ENCODE data around the gene SGCD. TPM values are rescaled to one million over a fixed set of nuclear protein-coding genes. Genes with fewer than 3 reads are reported as not detected.
"Not testable (repeated sequence)": the region's sequence is repeated elsewhere in the genome, so short reads cannot be mapped to it uniquely, and the experiment has no call there.

SGCD gene
- total RNA-seq, 1 donor from 2014 or later, result 0.64 TPM

DNA sequence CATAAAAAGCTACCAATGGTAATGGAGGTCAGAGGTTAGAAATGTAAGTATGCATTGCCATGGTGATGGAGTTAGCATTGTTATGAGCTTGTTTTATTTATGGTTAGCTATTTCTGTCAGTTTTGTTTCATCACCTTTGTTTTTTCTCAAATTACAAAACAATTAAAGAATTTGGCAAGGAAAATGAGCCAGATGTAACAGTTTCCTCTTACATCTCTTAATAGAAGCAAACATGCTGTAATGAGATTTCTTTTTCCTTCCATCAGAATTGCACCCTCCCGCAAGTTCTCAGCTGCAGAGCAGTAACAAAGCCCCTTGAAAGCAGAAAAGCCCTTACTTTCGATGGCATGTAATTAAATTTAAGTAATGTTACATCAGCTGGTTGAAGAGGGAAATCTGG is 233.0 kb downstream of the SGCD start:
- DNase-seq (ENCODE audit: low read depth in 2 of 2), result no peak

DNA sequence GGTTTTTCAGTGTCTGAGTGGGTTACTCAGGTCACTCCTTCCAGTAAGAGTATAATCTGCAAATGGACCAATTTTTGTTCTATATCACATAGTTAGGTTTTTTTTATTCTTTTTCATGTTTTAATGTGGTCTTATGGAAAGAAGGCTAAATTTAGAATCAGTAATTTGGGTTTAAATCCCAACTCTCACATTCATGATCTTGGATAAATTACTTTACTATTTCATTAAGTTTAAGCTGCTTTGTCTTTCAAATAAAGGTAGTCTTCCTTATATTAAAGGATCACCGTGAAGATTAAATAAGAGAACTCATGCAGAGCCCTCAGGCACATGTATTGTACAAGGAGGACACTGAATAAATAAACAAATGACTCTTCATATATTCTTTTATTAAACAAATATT is 234.7 kb downstream of the SGCD start:
- no peak for DNase-seq (ENCODE audit: low read depth in 2 of 2)

DNA sequence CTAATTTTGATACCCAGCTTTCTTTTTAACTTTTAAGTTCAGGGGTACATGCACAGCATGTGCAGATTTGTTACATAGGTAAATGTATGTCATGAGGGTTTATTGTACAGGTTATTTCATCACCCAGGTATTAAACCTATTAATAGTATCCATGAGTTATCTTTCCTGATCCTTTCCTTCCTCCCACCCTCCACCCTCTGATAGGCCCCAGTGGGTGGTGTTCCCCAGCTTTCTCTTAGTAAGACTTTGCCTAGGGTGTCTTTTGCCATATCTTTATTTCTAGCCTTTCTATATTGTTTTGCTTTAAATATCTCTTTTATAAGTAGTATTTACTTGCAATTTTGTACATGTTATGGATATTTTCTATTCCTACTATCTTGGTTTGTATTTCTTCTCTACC is 243.7 kb downstream of the SGCD start:
- no peak for DNase-seq (ENCODE audit: low read depth in 2 of 2)

DNA sequence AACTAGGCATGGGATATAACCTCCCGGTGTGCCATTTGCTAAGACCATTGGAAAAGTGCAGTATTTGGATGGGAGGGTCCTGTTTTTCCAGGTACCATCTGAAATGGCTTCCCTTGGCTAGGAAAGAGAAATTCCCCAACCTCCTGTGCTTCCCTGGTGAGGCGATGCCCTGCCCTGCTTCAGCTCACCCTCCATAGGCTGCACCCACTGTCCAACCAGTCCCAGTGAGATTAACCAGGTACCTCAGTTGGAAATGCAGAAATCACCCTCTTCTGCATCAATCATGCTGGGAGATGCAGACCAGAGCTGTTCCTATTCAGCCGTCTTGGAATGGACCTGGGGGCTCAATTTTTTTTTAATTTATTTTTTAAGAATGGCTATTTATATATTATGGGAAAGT is 254.8 kb downstream of the SGCD start:
- DNase-seq (ENCODE audit: low read depth in 2 of 2), result no peak

DNA sequence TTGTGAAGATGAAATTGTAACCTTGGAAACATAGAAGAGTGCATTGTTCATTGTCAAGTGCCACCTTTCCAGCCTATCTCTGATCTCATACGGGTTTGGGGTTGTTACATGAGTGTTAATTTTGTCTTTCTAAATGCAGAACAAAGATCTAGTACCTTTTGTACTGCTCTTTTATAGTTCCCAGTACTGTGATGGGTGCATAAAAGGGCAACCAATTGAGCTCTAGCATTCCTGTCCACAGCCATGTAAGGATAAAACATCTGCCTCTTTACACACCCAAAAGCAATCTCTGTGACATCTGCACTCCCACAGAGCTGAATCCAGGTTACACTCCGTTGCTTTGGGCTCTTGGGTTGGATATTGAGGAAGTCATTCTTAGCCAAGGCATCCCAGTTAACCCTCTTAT is 255.2 kb downstream of the SGCD start:
- no peak for DNase-seq (ENCODE audit: low read depth in 2 of 2)

DNA sequence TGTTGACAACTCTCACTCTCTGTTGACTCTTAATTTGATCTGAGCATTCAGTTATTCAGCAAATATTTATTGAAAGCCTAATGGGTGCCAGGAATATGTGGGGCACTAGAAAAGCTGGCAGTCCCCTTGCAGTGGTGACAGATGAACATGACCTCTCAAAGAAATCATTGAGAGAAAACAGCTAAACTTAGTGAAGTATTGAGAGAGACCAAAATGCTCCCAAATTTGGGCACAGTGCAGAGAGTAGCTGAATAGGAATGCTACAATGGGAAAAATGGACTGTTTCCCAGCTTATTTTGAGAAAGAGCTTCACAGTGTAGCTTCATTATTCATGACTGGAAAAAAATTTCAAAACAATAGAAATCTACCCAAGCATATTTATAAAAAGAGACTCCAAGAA is 257.9 kb downstream of the SGCD start:
- DNase-seq (ENCODE audit: low read depth in 2 of 2), result no peak

DNA sequence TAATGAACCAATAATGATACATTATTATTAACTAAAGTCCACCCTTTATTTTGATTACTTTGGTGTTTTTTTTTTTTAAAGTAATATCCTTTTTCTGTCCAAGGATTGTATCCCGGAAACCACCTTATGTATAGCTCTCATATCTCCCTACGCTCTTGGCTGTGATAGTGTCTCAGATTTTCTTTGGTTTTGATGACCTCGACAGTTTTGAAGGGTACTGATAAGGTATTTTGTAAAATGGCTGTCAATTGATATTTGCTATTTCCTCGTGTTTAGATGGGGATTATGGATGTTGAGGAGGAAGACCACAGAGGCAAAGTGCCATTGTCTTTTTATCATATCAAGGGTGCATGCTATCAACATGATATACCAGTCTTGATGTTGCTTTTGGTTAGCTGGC is 259.0 kb downstream of the SGCD start:
- no peak for DNase-seq (ENCODE audit: low read depth in 2 of 2)

DNA sequence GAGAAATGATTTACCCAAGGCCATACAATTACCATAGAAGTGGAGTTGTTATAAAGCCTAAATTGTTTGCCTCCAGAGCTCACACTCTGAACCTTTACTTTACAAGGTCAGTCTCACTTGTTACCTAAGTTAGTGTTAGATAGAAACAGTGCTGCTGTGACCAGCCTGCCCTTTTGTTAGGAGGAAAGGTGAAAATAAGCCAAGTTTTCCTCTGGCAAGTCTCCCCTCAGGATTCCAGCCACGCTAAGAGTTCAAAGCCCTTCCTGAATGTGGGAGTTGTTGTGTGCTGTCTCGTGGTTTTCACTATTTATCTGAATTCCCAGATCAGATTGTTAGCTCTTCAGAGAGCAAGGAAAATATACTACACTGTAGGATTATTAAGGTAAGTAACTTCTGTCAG is 260.0 kb downstream of the SGCD start:
- no peak for DNase-seq (ENCODE audit: low read depth in 2 of 2)

DNA sequence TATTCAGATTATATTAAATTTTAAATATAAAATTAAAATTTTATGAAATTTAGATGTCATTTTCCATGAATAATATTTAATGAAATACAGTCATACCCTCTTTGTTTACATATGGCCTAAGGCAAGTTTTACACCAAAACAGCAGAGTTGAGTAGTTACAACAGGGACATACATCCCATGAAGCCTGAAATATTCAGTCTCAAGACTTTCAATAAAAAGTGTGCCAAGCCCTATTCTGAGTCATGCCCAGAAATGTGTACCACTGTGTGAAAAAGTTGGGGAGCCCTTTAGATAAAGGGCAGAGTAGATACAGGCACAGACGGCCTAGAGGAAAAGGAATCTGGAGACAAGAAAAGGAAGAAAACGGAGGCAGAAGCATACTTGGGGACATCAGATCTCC is 261.3 kb downstream of the SGCD start:
- no peak for DNase-seq (ENCODE audit: low read depth in 2 of 2)

DNA sequence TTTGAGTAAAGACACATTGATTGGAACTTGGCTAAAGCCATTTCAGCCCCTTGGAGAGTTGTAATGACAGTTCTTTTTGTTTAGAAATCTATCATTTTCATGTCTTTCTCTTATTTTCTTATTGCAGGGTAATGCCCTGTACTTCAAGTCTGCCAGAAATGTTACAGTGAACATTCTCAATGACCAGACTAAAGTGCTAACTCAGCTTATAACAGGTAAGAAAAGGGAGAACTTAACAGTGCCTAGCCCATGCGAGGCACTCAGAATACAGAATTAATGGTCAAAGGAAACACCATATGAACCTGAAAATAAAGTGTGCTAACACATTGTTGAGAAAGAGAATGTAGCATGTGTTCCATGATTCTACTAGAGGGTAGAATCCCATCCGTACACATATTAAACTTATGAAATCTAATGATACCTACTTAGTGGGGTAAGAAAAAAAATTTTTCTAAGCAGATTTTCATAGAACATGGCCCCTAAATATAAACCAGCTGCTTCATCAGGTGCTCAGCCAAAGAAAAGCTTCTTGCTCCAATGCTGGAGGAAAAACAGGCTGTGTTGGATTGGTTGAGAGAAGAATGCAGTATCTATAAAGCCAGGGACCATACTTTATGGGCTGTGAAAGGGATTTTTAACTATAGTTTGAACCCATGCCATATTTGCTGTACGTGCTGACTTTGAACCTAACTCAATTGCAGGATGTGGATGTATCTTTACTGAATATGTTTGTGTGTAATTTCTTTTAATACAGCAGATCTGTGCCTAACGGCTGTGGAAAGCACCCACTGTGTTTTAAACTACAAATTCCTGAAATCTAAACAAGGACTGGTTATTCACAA is 262.4 kb downstream of the SGCD start:
- no peak for DNase-seq (ENCODE audit: low read depth in 2 of 2)

DNA sequence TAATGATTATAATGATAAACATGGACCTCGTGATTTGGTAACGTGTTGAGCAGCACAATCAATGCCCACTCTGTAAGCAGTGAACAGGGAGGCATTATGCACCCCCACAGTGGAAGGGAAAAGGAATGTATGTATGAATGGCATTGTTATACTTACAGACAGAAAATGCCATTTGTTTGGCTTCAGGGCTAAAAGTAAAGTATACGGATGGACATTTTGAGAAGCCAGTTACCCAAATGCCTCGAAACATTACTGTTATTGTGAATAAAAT is 262.9 kb downstream of the SGCD start:
- DNase-seq (ENCODE audit: low read depth in 2 of 2), result no peak

DNA sequence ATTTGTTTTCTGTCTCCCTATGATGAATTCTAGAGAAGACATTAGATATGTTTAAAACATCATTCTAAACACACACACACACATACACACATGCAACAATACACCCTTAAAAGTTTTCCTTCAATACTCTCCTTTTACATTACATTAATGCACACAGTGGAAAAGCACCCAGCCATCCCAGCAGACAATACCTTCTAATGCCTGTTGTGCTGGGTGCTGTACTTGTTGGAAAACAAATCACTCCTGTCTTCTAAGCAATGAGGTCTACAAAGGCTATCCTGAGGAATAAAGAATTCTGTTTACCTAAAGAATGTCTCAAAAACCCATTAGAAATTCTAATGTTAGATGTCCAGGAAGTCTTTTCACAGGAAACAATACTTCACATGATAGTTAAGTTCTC is 264.0 kb downstream of the SGCD start:
- DNase-seq (ENCODE audit: low read depth in 2 of 2), result no peak

DNA sequence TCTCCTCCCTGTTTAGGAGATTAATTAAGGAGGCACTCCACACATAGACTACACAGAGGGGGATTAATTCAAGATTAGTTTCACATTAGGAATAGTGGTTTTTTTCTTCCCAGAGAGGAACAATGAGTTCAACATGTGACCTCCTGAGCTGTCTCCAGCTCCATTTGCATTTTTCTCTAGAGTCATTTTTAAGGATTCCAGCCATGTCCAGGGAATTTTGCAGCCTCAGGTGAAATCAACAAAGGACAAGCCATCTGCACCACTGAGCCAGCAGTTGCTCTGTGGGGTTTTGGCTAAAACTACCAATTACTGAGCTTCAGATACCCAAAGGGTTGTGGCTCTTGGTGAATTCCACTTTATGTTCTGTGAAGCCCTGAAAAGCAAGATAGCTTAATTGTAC is 264.7 kb downstream of the SGCD start:
- no peak for DNase-seq (ENCODE audit: low read depth in 2 of 2)

DNA sequence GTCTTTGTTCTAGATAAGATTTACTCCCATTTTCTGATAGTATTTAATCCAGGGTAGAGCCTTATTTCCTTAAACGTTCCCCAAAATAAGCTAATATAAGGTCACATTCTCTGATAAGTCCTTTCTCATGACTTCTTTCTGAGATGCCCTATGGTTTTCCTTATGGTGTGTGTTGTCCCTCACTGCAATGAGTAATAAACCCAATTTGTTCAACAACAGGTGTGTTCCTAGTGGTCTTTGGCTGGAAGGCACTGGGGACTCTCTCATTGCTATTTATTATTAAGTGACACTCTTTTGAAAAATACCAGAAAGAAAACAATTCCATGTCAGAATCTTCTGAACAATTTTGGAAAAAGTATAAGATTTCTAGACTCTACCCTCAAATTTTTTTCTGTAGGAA is 266.6 kb downstream of the SGCD start:
- no peak for DNase-seq (ENCODE audit: low read depth in 2 of 2)

DNA sequence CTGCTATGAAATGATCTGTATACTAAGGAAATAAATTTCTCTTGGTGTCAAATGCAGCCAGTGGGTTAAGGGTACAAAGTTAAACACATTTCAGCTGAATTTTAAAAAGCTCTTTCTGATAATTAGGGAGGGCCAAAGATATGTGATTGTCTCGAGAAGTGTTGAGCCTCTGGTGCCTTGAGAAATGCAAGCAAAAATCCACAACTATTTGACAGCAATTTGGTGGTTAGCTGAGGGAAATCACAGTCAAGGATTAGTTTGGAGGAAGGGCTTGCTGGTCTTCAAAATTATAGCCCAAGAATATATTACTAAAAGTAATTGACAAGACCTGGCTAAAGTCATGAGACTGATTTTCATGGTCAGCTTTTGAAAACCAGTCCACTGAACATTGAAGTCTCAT is 267.4 kb downstream of the SGCD start:
- no peak for DNase-seq (ENCODE audit: low read depth in 2 of 2)

DNA sequence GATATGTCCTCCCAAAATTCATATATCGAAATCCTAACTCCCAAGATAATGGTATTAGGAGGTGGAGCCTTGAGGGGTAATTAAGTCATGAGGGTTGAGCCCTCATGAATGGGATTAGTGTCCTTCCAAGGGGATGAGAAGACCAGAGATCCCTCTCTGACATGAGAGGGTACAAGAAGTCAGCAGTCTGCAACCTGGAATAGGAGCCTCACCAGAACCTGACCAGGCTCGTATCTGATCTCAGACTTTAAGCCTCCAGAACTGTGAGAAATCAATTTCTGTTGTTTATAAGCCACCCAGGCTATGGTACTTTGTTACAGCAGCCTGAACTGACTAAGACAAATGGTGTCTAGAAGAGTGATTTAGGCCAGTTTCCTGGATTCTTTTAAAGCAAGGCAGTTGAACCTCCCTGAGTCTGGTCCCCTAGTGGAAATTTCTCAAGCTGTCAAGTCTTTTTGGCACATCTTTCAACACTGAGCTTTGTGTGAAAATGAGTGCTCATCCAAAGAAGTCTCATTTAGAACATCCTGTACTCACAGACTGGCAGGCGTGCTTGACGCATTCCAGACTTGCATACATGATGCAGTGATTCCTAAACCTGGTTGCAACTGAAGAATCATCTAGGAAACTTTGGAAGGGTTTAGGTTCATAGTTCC is 268.3 kb downstream of the SGCD start:
- no peak for DNase-seq (ENCODE audit: low read depth in 2 of 2)

DNA sequence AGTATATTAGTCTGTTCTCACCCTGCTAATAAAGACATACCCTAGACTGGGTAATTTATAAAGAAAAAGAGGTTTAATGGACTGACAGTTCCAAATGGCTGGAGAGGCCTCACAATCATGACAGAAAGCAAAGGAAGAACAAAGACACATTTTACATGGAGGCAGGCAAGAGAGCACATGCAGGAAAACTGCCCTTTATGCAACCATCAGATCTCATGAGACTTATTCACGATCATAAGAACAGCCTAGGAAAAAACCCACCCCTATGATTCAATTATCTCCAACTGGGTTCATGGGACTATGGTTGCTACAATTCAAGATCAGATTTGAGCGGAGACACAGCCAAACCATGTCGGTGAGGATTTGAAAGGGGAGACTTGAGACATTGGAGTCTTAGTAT is 270.3 kb downstream of the SGCD start:
- DNase-seq (ENCODE audit: low read depth in 2 of 2), result no peak

DNA sequence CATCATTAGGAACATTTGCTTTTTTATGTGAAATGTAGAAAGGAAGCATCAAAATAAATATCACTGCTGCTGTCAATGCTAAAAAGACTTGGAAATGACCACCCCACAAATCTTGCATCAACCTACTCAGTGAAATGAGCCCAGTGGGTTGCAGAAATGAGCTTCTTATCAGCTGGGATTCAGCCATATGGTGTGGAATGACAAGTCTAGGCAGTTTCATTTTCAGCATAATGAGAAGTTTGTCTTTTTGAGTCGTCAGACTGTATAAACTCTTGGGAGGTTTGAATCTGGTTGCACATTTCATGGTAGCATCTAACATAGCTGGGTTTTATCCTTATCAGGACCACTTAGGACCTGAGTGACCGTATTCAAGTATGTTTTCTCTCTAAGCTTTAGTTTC is 272.0 kb downstream of the SGCD start:
- no peak for DNase-seq (ENCODE audit: low read depth in 2 of 2)

DNA sequence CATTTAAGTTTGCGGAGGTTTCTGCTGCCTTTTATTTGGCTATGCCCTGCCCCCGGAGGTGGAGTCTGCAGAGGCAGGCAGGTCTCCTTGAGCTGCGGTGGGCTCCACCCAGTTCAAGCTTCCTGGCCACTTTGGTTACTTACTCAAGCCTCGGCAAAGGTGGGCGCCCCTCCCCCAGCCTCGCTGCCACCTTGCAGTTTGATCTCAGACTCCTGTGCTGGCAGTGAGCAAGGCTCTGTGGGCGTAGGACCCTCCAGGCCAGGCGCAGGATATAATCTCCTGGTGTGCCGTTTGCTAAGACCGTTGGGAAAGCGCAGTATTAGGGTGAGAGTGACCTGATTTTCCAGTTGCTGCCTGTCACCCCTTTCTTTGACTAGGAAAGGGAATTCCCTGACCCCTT is 283.6 kb downstream of the SGCD start:
- not testable (repeated sequence) for DNase-seq (ENCODE audit: low read depth in 2 of 2)

DNA sequence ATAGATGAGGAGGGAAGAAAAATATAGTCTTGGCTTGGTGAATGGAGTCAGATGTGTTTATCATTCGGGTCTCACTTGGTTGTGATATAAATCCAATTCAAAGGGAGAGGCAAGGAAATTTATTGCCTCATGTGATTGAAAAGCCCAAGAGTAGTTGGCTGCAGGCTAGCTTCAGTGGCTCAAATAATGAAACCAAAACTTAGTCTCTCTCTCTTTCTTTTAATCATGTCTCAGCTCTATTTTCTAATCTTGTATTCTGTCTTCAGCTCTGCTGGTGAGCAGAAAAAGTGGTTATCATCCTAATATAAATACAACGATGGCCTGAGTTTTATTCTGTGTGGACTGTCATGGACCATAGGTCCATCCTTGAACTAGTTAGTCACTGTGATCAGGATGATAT is 288.9 kb downstream of the SGCD start:
- no peak for DNase-seq (ENCODE audit: low read depth in 2 of 2)

DNA sequence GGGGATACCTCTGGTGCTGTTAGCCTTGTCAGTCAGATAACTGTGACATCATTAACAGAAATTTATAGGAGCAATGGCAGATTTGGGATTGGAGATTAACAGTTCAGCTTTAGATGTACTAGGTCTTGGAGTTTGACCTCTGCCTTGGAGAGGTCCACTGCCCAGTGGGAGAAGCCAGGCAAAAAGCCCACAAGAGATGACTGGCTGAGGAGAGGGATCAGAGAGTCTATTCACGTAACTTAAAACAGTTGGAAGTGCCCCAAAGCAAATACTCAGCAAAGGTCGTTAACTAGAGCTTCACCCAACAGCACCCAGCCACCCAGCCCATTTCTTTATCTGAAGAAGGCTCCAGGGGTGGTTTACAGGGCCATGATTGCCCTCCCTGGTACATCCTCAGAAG is 290.5 kb downstream of the SGCD start:
- DNase-seq (ENCODE audit: low read depth in 2 of 2), result no peak

DNA sequence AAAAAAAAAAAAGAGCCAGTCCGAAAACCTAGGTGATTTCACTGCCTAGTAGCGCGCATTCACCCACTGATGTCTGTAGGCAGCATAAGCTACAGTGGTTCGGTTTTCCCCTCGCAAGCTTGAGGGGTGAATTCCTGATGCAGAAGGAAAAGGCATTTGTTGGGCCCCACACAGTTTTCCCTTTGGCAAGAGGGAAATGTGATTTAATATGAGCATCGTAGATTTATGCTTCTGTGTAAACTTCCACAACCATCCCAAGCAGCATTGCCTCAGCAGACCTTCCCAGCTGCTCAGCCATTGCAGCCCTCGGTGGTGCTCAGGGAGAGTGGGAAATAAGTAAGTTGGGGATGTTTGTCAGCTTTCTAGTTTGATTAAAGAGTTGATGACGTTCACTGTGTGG is 291.6 kb downstream of the SGCD start:
- DNase-seq (ENCODE audit: low read depth in 2 of 2), result no peak

DNA sequence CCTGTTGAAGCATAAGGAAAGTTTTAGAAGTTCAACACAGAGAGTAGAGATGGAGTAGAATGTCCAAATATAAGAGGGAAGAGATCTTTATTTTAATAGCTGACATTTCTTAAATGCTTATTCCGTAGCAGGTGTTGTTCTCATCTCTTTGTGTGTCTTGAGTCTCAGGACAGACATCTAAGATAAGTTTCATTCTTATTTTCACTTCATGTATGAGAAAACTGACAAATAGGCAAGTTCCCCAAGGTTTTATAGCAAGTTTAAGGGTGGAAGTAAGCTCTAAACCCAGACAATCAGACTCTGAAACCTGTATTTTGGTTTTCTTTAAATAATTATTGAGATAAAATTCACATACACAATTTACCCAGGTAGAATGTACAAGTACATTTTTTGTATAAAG is 294.8 kb downstream of the SGCD start:
- DNase-seq (ENCODE audit: low read depth in 2 of 2), result no peak
